NCI-H2227 (cell line): ENCODE data around the gene FGF3.

Source experiments
- DNase-seq: peaks from one replicate; lab custom pipeline; 2025; ENCODE audit not compliant: unreplicated experiment; lab: John Stamatoyannopoulos, UW

Gene FGF3

DNA sequence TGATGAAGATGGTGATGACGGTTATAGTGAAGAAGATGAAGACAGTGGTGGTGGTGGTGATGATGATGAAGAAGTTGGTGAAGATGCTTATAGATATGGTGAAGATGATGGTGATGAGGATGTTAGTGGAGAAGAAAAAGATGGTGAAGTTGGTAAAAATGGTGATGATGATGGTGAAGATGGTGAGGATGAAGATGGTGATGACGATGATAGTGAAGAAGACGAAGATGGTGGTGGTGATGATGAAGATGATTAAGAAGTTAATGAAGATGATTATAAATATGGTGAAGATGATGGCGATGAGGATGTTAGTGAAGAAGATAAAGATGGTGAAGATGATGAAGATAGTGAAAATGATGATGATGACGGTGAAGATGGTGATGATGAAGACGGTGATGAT, 25.2 kb upstream of the FGF3 start:
- no peak for DNase-seq

DNA sequence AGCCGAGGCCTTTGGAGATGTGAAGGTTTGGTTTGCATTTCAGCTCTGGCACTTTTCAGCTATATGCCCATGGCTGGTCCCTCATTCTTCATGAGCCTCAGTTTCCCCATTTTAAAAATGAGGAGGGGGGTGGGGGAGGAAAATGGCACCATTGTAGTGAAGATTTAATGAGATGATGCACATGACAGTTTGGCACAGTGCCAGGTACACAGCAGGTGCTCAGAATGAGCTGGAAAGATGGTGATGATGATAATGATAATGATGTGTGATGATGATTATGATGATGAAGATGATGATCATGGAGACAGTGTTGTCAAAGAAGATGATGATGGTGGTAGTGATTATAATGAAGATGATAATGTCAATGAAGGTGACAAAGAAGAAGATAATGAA, 24.3 kb upstream of the FGF3 start:
- DNase-seq = no peak

- no peak for DNase-seq
These were observed 23.7 kb upstream of the FGF3 start for GRCh38 chr11:69842746-69843528.

- DNase-seq = no peak
These were observed 22.9 kb upstream of the FGF3 start for GRCh38 chr11:69841859-69842698.

DNA sequence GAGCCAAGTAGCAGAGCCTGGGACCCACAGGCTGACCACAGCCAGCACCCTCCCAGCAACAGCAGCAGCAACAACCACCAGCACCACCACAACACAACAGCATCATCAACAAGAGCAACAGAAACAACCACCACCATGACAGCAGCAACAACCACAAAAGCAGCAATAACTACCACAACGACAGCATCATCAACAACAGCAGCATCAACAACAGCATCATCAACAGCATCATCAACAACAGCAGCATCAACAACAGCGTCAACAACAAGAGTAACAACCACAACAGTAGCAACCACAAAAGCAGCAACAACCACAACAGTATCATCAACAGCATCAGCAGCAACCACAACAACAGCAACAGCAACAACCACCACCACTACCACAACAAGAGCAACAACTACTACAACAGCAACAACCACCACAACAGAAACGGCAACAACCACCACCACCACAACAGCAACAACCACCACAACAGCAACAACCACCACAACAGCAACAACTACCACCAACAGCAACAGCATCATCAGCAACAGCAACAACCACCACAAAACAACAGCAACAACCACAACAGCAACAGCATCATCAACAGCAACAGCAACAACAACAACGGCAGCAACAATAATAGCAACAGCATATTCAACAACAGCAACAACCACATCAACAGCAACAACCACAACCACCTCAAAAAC, 22.1 kb upstream of the FGF3 start:
- DNase-seq = no peak

- DNase-seq = no peak
These were observed 21.4 kb upstream of the FGF3 start for GRCh38 chr11:69840371-69841169.

- no peak for DNase-seq
These were observed 20.3 kb upstream of the FGF3 start for GRCh38 chr11:69839516-69839915.

DNA sequence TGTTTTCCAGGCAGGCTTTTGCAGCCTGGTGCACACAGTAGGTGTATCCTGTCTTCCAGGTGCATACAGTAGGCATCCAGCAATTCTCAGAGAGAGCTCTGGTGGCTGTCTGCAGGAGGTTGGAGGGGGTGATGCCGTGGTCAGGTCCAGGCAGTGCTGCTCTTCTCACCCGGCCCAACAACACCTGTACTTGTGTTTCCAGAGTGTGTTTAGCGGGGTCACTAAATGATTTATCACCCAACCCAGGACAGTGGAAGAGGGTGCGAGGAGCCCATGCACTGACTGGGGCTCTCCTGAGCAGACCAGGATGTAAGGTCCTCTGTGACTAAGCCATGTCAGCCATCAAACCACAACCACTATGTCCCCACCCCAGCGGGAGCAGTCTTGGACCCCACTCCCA, 18.6 kb upstream of the FGF3 start:
- no peak for DNase-seq

DNA sequence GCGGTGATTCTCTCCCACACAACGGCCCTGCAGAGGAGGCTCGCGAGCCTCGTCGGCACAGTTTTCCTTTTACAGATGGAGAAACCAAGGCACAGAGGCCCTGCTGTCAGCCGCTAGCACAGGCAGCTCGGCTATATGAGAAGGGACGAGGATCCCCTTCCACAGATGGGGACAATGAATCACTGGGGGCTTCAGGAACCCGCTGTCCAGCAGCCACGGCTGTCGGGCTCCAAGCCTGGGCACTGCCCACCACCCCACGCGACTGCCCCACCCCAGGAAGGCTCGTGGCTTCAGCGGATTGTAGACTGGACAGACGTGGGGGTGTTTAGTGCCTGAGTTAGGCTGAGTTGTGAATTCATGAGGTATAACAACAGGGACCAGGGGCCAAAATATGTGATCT, 17.2 kb upstream of the FGF3 start:
- no peak for DNase-seq

- DNase-seq = peak; percentile 42
These were observed 15.9 kb upstream of the FGF3 start for GRCh38 chr11:69834811-69835800.

DNA sequence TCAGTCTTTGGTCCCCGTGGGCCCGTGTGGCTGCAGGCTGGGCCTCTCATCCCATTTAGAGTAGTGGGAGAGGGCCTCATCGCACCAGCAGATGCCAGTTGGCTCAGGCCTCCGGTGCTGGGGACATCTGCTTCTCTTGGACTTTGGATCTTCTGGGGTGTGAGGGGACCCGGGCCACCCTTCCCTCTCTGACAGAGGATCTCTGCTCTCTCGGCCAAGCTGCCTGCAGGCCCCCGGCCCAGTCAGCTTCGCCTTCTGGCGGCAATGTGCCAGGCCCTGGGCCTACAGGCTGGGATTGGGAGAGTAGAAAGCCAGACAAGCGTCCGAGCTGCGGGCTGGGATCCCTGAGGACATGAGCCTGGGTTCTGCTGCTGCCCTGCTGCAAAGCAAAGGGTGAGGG, 15.0 kb upstream of the FGF3 start:
- DNase-seq = no peak

DNA sequence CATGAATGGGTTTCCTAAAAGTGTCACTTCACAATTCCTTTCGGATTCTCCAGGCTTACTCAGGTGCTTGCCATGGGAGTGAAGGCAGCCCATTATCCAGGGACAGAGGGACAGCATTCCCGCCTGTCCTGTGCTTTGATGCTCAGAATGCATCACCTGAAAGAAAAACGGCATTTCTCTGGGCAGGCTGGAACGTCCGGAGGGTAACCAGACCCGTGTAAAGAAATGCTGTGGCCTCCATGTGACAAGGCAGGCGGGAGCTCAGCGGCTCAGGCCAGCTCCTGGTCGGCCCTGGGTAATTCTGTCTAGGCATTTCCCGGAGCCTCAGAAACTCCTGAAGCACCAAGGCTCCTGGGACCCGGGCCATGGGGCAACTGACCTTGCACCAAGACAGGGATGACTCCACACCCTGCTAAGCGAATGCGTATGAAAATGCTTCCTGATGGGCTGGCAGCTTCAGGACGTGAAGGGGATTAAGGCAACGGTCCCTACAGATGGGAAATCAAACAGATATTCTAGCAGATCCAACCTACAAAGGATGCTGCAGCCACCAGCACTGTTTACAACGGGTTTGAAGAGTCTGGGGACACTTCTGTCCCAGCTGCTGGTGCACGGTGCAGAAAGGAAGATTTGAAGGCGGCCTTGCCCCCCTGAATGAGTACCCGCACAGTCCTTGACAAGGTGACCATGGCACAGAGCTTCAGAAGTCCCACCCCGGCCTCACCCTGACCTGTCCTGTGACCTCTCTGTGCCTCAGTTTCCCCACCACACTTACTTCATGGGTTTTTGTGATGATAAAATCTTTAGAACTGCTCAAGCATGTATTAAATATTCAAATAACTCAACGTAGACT, 13.6 kb upstream of the FGF3 start:
- no peak for DNase-seq

DNA sequence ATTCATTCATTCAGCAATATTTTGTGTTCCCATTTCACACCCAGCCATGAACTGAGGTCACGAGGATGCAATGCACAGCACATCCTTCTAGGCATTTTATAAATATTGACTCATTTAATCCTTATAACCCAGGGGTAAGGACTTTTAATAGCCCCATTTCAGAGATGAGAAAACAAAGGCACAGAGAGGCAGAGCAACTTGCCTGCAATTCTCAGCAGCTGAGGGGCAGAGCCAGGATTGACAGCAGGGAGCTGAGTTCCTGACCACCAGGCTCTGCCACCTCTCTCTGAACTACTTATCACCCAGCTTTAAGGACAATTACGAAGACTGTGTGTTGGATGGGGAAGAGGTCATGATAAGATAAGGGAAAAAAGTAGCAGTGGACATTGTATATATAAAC, 12.8 kb upstream of the FGF3 start:
- DNase-seq = no peak

GRCh38 chr11:69830086-69830485, 10.9 kb upstream of the FGF3 start:
- DNase-seq = no peak

GRCh38 chr11:69828971-69829344, 9.7 kb upstream of the FGF3 start:
- no peak for DNase-seq

- no peak for DNase-seq
These were observed 9.2 kb upstream of the FGF3 start for GRCh38 chr11:69828276-69828970.

DNA sequence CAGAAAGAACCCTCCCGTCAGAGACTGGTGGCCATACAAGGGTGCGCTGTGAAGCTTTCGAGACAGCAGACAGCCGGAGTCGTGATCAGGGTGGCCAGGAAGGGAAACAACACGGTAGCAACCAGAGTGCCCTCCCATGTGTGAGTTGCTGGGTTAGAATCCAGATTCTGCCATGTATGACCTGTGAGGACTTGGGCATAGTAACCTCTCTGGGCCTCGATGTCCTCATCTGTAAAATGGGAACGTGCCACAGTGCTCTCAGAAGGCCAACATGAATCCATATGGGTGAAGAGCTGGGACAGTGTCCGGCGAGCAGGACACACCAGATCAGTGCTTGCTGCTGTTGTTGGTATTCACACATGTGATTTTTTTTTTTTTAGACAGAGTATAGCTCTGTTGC, 7.6 kb upstream of the FGF3 start:
- no peak for DNase-seq

GRCh38 chr11:69825941-69826340, 6.7 kb upstream of the FGF3 start:
- no peak for DNase-seq
